C1 segment of cervical spinal cord (tissue), 14 donors: Measurements from ENCODE around the gene ERICH4.
"Not testable (repeated sequence)": the region's sequence is repeated elsewhere in the genome, so short reads cannot be mapped to it uniquely, and the experiment has no call there.

Source experiments
- DNase-seq, 14 donors: peaks; one replicate each; lab custom pipeline; 2025; lab: John Stamatoyannopoulos, UW

ERICH4 gene

DNA sequence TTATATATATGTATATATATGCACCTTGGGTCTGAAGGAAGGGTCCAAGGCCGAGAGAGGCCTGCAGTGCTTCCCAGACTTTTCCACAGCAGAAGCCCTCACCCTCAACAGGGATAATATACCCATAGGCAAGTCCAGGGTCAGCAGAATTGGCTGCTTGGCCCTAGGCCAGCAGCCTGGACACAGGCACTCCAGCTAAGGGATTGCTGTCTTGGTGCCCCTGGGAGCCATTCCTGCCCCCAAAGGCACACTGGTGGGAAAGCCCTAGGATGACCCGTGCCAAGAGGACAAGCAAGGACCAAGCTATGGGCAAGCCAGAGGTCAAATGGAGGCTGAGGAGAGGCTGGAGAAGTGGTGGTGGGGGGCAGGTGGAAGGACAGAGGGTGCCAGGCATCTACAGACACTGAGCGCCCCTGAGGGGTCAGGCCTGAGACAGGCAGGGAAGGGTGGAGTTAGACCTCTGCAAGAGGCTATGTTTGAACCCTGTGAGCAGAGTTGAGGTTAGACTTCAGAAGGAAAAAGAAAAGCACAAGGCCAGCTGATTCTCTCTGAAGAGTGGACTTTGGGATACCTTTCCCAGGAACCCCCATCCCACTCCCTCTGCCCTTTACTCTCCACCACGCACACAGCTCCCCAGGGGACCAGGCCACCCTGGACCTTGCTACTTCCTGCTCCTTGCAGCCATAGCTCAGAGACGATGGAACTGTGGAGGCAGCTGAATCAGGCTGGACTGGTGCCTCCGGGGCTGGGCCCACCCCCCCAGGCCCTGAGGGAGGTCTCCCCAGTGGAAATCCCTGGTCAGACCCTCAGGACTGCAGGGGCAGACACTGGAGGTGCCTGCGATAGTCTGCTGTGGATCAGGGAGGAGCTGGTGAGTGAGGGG, at the start of gene ERICH4:
Gene ERICH4 (plus strand): TSS at position 684 of the 883 bp plus-strand sequence. CDS start 14 bp downstream, at position 698.
- no peak for DNase-seq

DNA sequence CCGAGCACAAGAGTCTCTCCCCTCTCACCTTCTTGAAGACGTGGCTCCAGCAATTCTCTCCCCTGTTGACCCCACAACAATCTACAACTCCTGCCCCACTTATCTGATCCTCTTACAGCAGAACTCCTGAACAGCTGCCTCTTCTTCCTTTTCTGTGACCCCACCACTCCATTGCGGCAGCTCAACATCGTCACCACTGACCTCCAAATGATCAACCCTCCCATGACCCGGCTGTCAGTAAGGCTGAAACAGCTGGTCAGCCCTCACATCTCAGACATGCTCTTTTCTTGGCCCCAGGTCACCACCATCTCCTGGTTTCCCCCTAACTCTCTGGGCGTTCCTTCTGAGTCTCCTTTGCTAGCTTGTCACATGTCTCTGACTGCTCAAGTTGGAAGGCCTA, 47.6 kb upstream of the ERICH4 start:
- DNase-seq, result no peak

DNA sequence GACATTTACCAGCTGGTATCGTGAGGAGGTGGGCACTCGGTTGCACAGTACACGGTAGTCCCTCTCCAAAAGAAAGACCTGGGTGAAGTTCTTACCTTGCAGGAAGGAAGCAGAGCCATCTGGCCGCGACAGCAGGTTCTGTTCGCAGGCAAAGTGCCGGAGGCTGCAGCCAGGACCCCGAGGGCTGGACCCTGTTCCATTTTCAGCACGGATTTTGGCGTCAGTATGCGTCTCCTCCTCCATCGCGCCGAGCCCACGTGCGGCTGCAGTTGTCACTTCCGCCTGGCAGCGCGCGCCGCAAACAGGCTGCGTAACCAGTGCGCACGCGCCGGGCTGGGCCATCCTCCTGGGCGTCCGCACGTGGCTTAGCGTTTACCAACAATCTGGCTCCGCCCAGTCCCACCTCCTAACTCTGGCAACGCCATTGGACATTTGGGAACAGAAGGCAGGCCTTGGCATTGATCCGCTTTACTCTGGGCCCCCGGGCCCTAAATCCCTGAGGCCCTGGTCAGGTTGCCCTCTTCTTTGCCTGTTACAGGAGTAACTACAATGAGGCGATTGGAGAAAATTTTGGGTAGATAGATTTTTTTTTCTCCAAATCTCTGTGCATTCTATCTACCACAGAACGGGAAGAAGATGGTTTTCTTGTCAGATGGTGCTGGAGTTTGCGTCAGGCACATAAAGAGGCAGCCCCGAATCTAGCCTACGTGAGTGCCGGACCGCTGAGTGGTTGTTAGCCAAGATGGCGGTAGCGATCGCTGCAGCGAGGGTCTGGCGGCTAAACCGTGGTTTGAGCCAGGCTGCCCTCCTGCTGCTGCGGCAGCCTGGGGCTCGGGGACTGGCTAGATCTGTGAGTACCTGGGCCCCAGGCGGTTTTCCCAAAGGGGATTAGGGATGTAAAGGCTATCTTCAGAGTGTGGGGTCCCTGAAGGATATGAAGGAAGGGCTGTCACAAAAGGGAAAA, 45.6 kb upstream of the ERICH4 start, which contains the start of the genes BCKDHA and EXOSC5:
Gene BCKDHA (plus strand): TSS at position 733 of the 964 bp plus-strand sequence. CDS start 10 bp downstream, at position 743.
Gene EXOSC5 (minus strand): TSS at position 274 of the 964 bp plus-strand sequence. CDS start 31 bp downstream, at position 243.
- peak; percentile 75 to 99 (median 97) for DNase-seq

DNA sequence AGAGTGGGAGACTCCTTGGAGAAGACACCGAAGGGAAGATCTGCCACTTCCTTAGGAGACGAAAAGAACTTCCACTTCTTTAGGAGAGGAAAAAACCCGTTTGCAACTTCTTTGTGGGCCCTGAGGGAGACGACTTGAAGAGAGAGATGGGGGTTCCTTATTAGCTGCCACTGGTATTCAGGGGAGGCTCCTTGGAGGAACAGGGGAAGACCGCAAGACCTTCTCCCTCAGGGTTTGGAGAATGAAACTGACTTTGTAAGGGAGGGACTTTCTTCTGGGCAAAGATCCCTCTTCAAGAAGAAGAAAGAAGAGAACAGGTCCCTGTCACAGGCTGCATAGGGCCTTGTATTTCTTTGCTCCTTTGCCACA, 44.9 kb upstream of the ERICH4 start:
- no peak for DNase-seq

GRCh38 chr19:41398598-41398997, 44.4 kb upstream of the ERICH4 start:
- DNase-seq, result no peak

- no peak for DNase-seq
Observed at GRCh38 chr19:41399091-41399490, 43.9 kb upstream of the ERICH4 start.

GRCh38 chr19:41399525-41399924, 43.4 kb upstream of the ERICH4 start:
- no peak for DNase-seq

DNA sequence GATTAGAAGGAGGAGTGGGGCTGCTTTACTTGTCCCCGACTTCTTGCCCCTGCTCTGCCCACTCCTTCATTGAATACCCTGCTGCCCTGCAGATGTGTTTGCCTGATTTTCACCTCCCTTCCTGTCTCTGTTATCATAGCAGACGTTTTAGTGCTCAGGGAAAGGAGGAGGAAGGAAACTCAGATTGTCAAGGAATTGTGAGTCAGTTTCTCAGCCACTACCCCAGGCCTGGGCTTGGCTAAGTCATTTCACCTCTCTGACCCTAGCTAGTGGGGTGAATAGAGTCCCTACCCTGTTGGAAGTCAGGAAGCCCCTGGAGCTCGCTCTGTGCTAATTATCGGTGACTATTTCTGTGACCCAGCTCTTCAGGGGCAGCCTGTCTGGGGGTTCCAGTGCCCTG, 41.5 kb upstream of the ERICH4 start:
- no peak for DNase-seq

GRCh38 chr19:41402010-41402409, 40.9 kb upstream of the ERICH4 start:
- DNase-seq, result no peak

GRCh38 chr19:41403181-41403970, 39.6 kb upstream of the ERICH4 start:
- no peak for DNase-seq

GRCh38 chr19:41405776-41406175, 37.2 kb upstream of the ERICH4 start:
- no peak for DNase-seq

- peak in 1 of 14 donors; percentile 20 for DNase-seq
Observed at GRCh38 chr19:41407271-41407670, 35.7 kb upstream of the ERICH4 start.

- DNase-seq, result no peak
Observed at GRCh38 chr19:41408256-41408655, 34.7 kb upstream of the ERICH4 start.

GRCh38 chr19:41408846-41409245, 34.1 kb upstream of the ERICH4 start:
- not testable (repeated sequence) for DNase-seq

DNA sequence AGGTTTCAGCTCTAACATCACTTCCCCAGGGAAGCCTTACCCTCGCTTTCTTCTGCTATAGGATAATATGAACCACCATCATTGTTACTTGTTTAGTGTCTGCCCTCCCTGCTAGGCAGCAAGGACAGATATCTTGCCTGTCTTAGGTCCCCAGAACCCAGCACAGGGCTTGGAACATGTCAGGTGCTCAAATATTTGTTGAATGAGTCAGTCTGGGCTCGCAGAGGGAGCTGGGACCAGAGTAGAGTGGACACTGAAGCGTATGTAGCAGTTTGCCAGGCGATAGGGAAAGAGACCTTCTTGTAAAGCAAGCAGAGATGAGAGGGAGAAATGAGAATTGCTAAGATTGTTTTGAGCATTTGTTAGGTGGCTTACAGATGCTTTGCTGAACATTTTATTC, 33.7 kb upstream of the ERICH4 start:
- DNase-seq, result no peak

- no peak for DNase-seq
Observed at GRCh38 chr19:41410336-41411054, 32.5 kb upstream of the ERICH4 start.

GRCh38 chr19:41411100-41411967, 31.6 kb upstream of the ERICH4 start:
- no peak for DNase-seq

DNA sequence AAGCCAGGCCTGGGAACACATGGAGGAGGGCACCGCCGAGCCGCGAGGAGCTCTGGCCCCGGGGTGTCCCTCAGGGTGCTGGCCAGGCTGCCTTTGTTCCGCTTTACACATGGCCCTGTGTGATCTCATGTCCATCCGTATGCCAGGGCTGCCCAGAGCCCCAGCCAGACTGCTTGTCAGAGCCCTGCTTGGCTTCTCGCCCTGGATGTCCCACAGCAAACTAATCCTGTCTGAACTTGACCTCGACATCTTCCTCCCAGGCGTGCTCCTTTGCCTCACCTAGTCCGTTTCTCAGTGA, 31.0 kb upstream of the ERICH4 start:
- DNase-seq, result peak in 8 of 14 donors; percentile 13 to 74 (median 26)

GRCh38 chr19:41412953-41413352, 30.0 kb upstream of the ERICH4 start:
- no peak for DNase-seq

GRCh38 chr19:41413947-41414346, 29.0 kb upstream of the ERICH4 start:
- DNase-seq, result no peak
